GM12891 (cell line): ENCODE data around the gene SLC26A9.

Experiments
- POLR2A ChIP-seq: IDR thresholded peaks from 2 replicates; pipeline ENCODE4 v1.6.1; 2011; ENCODE audit warnings: low read depth, low read length, control low read depth
- SPI1 ChIP-seq: IDR thresholded peaks from 2 replicates; pipeline ENCODE4 v1.6.1; 2011; ENCODE audit warnings: low read depth, low read length, control low read depth

DNA sequence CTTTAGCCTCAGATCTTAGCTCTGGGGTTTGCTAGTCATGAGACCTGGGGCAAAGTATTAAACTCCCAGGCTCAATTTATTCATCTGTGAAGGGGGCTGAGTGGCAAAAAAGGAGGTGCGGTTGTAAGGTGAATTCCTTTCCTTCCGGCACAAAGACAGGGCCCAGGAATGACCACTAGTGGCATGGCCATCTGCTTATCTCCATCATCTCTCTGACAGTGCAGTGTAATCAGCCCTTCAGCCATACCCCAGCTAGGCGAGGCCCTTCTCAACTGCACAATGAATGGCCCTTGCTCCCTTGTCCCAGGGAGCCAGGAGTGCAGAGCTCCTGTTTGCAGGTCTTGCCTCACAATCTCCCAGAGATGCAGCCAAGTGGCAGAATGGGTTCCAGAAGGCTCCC lies 5.6 kb upstream of the SLC26A9 start:
- TF ChIP-seq POLR2A (no peak), SPI1 (no peak)
